Aorta (tissue), 5 donors: ENCODE measurements around the gene OR2T2. TPM values are rescaled to one million over a fixed set of nuclear protein-coding genes. Genes with fewer than 3 reads are reported as not detected.
"Not testable (repeated sequence)": the region's sequence is repeated elsewhere in the genome, so short reads cannot be mapped to it uniquely, and the experiment has no call there.

Experiments used
- ATAC-seq: fragments of 200-7000 bp; cut with Tn5 transposase; one replicate; pipeline ENCODE4 v1.9.1; 2022; ENCODE audit warnings: moderate library complexity; ENCODE audit not compliant: low FRiP score
- DNase-seq, 2 donors: peaks; one replicate each; pipeline ENCODE4 v3.0.0-alpha.2; 2020
- H3K27ac ChIP-seq, 2 donors: one replicate each; pipeline ENCODE4 v1.5.1; 2013; ENCODE audit warnings: low read length in 2 of 2, mild to moderate bottlenecking in 2 of 2, moderate library complexity in 2 of 2, control low read depth in 1 of 2, inconsistent platforms in 1 of 2, low read depth in 1 of 2
- H3K27me3 ChIP-seq, 2 donors: one replicate each; pipeline ENCODE4 v1.6.1; 2013; ENCODE audit warnings: control low read depth in 1 of 2, low read length in 1 of 2, mild to moderate bottlenecking in 1 of 2, moderate library complexity in 1 of 2; ENCODE audit not compliant: insufficient read depth in 2 of 2, control insufficient read depth in 1 of 2
- H3K36me3 ChIP-seq, 2 donors: one replicate each; pipeline ENCODE4 v1.6.1; 2013; ENCODE audit warnings: control low read depth in 1 of 2, low read length in 1 of 2, mild to moderate bottlenecking in 1 of 2; ENCODE audit not compliant: insufficient read depth in 2 of 2, control insufficient read depth in 1 of 2
- H3K4me1 ChIP-seq, 2 donors: one replicate each; pipeline ENCODE4 v1.6.1; 2013; ENCODE audit warnings: low read length in 2 of 2, control low read depth in 1 of 2, mild to moderate bottlenecking in 1 of 2, moderate library complexity in 1 of 2; ENCODE audit not compliant: insufficient read depth in 2 of 2, control insufficient read depth in 1 of 2
- H3K4me3 ChIP-seq, 2 donors: one replicate each; pipeline ENCODE4 v1.5.1; 2013; ENCODE audit warnings: low read length in 2 of 2, control low read depth in 1 of 2, mild to moderate bottlenecking in 1 of 2
- H3K9me3 ChIP-seq: one replicate; pipeline ENCODE4 v1.6.1; 2013; ENCODE audit warnings: mild to moderate bottlenecking, low read length; ENCODE audit not compliant: control insufficient read depth
- WGBS, 2 donors: extraction: QIAGEN DNeasy Blood & Tissue Kit; methylation state at CpG; one replicate each; pipeline ENCODE4 v1.1.7; 2013; 5-methylcytosine and 5-hydroxymethylcytosine counted together
- intact Hi-C, 2 donors: fragments of 100-400 bp; cut with DNase I; formaldehyde crosslinking; loops; one replicate each; pipeline versions ENCODE4 v1.14.2 to v1.15.0; 2022
- polyA plus RNA-seq, 2 donors: library from polyadenylated mRNA; stranded (reverse); fragments of 200-250 nt; gene quantifications; one replicate each; pipeline ENCODE4 v1.2.3, GENCODE V29; 2013
- total RNA-seq, 2 donors: library from RNA; stranded (reverse); fragmentation: NEBNext Ultra II Directional; extraction: Animal tissue kit (Norgen Biotek cat#: 25700); gene quantifications; one replicate each; pipeline ENCODE4 v1.2.1, GENCODE V29; 2021
- donor health status: healthy with polysubstance abuse.
- donor health status: Bipolar disorder and iron deficiency.
- donor health status: DM: no; HTN: no; CAD: no.
- donor health status: DM: no; HTN: no; CAD: no.
- donor health status: DM: yes; HTN: yes; CAD: no.

OR2T2 gene
- total and polyA plus RNA-seq, 4 donors: not detected

DNA sequence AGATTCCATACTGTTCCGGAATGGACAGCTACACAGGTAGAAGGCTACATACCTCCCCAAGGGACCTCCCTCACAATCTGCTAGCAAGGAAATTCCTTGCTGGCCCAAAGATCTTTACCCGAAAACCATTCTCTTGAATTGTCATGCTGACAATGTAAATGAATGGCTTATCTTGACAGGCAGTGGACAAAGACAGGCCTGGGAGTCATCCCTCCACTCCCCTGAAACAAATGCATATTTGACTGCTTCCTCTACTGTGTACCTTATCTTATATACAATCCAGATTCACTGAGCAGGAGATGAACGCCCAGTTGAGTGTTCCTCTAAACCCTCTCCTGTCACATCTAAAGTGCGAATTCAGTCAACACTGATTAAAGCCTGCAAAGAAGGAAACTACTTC is 834 bp upstream of the OR2T2 start:
- H3K27ac ChIP-seq, H3K36me3 ChIP-seq, H3K4me1 ChIP-seq, H3K4me3 ChIP-seq, ATAC-seq, DNase-seq, H3K27me3 ChIP-seq, H3K9me3 ChIP-seq: not testable (repeated sequence)
- intact Hi-C loops: loop anchor here in 1 of 2 donors (10.0 kb wide), 1 partner anchor 210 kb away; the partner anchor contains the start of gene OR2T27
- 78 to 79% methylated on average over 4 of the region's 4 CpGs for WGBS, 2 donors

GRCh38 chr1:248448409-248449074 is 3.1 kb downstream of the OR2T2 start:
- H3K9me3 ChIP-seq, DNase-seq, H3K4me3 ChIP-seq, H3K27ac ChIP-seq, H3K27me3 ChIP-seq, ATAC-seq, H3K4me1 ChIP-seq, H3K36me3 ChIP-seq: not testable (repeated sequence)
- no CpG with 5 or more reads among the region's 4 CpGs for WGBS, 2 donors
- intact Hi-C loops: loop anchor here in 1 of 2 donors (10.0 kb wide), 1 partner anchor 206 kb away; the partner anchor contains the start of gene OR2T27

DNA sequence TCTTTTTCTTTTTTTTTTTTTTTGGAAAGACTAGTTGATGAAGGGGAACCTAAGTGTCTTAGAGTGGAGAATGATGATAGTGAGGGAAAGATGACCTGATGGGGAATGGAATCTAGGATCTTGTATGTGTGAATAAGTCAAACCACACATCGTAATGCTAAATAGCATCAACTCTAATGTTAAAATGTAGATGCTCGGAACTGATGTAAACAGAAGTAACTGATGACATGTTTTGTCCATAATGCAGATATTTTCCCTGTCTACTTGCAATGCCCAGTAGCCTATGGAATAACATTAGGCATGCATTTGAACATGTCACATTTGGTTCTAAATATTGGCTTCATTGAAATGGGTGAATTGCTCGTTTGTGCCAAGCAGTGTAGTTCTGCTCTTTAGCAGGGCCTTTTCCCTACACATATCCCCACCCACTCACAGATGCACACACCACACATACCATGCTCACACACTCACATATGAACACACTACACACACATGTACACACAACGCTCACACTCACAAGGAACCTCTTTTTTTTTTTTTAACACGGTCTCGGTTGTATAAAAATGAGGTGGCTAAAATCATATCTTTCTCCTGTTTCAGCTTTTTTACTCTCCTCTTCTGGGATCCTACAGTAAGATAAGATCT is 4.5 kb downstream of the OR2T2 start:
- DNase-seq, H3K9me3 ChIP-seq, H3K4me1 ChIP-seq, H3K36me3 ChIP-seq, H3K4me3 ChIP-seq, H3K27me3 ChIP-seq, ATAC-seq, H3K27ac ChIP-seq: not testable (repeated sequence)
- WGBS, 2 donors: 79 to 80% methylated on average over 5 of the region's 6 CpGs
- intact Hi-C loops: loop anchor here in 1 of 2 donors (10.0 kb wide), 1 partner anchor 205 kb away; the partner anchor contains the start of gene OR2T27

DNA sequence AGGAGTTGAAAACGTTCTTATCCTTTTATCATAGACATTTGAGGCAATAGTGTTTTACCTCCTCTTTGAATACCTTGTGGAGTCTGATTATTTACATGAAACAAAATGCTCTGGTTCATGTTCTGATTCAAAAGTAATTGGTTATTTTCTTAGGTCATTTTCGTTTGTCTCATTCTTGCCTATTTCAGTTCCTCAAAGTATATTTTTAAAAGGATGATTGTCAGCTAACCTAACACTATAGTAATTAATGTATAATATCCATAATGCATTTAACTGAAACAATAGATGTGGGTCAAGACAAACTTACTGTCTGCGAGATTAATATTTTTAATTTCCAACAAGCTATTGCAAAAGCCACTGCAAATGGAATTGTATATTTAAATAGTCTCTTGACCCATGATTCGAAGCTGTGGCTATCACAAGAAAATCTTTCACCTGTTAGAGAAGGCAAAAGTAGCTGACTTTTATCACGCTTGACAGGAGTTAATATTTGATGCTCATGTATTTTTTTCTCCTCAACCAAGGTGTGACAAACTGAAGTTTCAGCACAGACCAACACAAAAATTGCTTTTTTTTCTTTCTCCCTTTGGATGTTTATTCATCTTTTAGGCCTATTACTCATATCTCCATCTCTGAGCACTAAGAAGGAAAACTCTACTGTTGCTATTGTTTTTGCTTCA is 5.2 kb downstream of the OR2T2 start:
- H3K27me3 ChIP-seq, H3K9me3 ChIP-seq, H3K4me3 ChIP-seq, ATAC-seq, H3K4me1 ChIP-seq, H3K27ac ChIP-seq, H3K36me3 ChIP-seq, intact Hi-C loops, DNase-seq: not testable (repeated sequence)
- 36 to 46% methylated on average over 2 of the region's 5 CpGs for WGBS, 2 donors

- ATAC-seq, H3K36me3 ChIP-seq: not testable (repeated sequence)
- WGBS, 2 donors: 80 to 84% methylated on average over 7 of the region's 7 CpGs
Observed at GRCh38 chr1:248453619-248454018, 8.2 kb downstream of the OR2T2 start.

GRCh38 chr1:248455045-248455444 is 9.6 kb downstream of the OR2T2 start:
- H3K4me3 ChIP-seq, H3K27ac ChIP-seq, ATAC-seq, H3K4me1 ChIP-seq, H3K9me3 ChIP-seq, DNase-seq, intact Hi-C loops, H3K27me3 ChIP-seq, H3K36me3 ChIP-seq: not testable (repeated sequence)
- WGBS, 2 donors: 62 to 65% methylated on average over 1 to 2 of the region's 4 CpGs

More at GRCh38 chr1:248453619-248454018, 8.2 kb downstream of the OR2T2 start:
- H3K9me3 ChIP-seq, DNase-seq, H3K4me3 ChIP-seq, intact Hi-C loops, H3K4me1 ChIP-seq, H3K27ac ChIP-seq, H3K27me3 ChIP-seq: not testable (repeated sequence)

- H3K9me3 ChIP-seq, ATAC-seq, DNase-seq: not testable (repeated sequence)
Observed at GRCh38 chr1:248456635-248457034, 11.2 kb downstream of the OR2T2 start.

DNA sequence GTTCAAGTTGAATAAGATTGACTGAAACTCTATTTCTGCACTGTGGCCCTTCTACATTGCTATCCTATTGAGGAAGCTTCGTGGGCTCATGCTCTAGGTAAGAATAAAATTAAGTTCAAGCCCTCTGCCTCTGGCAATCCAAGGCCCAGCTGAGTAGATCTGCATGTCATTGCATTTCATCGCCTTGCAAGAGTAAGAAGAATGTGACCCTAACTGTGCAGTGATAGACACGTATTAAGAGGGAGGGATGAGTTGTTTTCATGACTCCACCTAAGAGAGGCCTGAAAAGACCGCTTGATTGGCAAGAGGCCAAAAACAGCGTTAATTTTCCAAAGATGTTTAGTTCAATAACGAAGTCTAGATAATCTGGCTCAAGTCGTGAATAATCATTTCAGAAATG is 13.7 kb downstream of the OR2T2 start:
- intact Hi-C loops, ATAC-seq: not testable (repeated sequence)

More at GRCh38 chr1:248456635-248457034, 11.2 kb downstream of the OR2T2 start:
- H3K27me3 ChIP-seq, H3K4me1 ChIP-seq, H3K4me3 ChIP-seq, intact Hi-C loops, H3K27ac ChIP-seq, H3K36me3 ChIP-seq: not testable (repeated sequence)
- whole genome bisulfite sequencing, 2 donors: no CpG with 5 or more reads among the region's 2 CpGs

More for the DNA sequence above, 13.7 kb downstream of the OR2T2 start:
- H3K4me1 ChIP-seq, DNase-seq, H3K4me3 ChIP-seq, H3K27ac ChIP-seq, H3K36me3 ChIP-seq, H3K9me3 ChIP-seq, H3K27me3 ChIP-seq: not testable (repeated sequence)
- WGBS, 2 donors: 62% methylated on average over 7 of the region's 7 CpGs
